ENCODE measurements around the gene CHM. TPM values are rescaled to one million over a fixed set of nuclear protein-coding genes. Genes with fewer than 3 reads are reported as not detected.

CHM gene
- total and polyA plus RNA-seq, 2 of the 8 experiments (the other 6 are each of a cell fraction or from before 2014, with no cell fraction given): 8.6 to 15.5 TPM

GRCh38 chrX:86023811-86024210 lies 23.5 kb downstream of the CHM start:
- H2BK15ac ChIP-seq (ENCODE audit: low read length): no peak overlapping the region
- no peak overlapping the region for H2AK5ac ChIP-seq (ENCODE audit: low read depth, low read length)
- no peak overlapping the region for H3K27ac ChIP-seq (ENCODE audit: low read depth, low read length)
- H3K23ac ChIP-seq (ENCODE audit: insufficient read length): no peak overlapping the region
- H4K8ac ChIP-seq (ENCODE audit: extremely low read depth, insufficient read depth, low read length): no peak overlapping the region
- no peak overlapping the region for H2BK12ac ChIP-seq (ENCODE audit: low read depth, low read length)
- no peak overlapping the region for H4K91ac ChIP-seq (replicated peaks; ENCODE audit: insufficient read length, low read length)
- no peak overlapping the region for H3K18ac ChIP-seq (ENCODE audit: extremely low read depth, low read length)
- TF ChIP-seq PHF8 (conservative IDR thresholded peaks at IDR 0.05; ENCODE audit: low read depth, low read length): no peak
- TF ChIP-seq TEAD4 (IDR thresholded peaks at IDR 0.05; ENCODE audit: low read depth, low read length): no peak
- TF ChIP-seq HDAC6 (IDR thresholded peaks at IDR 0.05; ENCODE audit: low read depth, low read length): no peak
- no peak for TF ChIP-seq GABPA (IDR thresholded peaks at IDR 0.05; ENCODE audit: borderline replicate concordance, insufficient read depth, low read length)
- TF ChIP-seq TAF1 (IDR thresholded peaks at IDR 0.05; ENCODE audit: low read depth, low read length): no peak
- TF ChIP-seq BACH1 (IDR thresholded peaks at IDR 0.05; ENCODE audit: low read length): no peak
- no peak for TF ChIP-seq CHD2 (IDR thresholded peaks at IDR 0.05; ENCODE audit: low read length)
- no peak for TF ChIP-seq SRF (IDR thresholded peaks at IDR 0.05; ENCODE audit: low read depth, low read length)
- TF ChIP-seq MAFK (IDR thresholded peaks at IDR 0.05; ENCODE audit: low read depth, low read length): no peak
- no peaks in the 10 kb centered on the region for H3K9me3 ChIP-seq (ENCODE audit: insufficient read depth in 2 of 2, low read depth in 1 of 2, low read length in 1 of 2)
- POLR2A ChIA-PET (ENCODE audit: partially characterized antibody): interaction anchor here (1.7 kb wide), 1 partner anchor 16 kb away, joined by 5 read pairs; no protein-coding TSS in a partner anchor
- no peak overlapping the region for H3K4ac ChIP-seq (replicated peaks; ENCODE audit: insufficient read length, low read depth, low read length)
- CTCF ChIA-PET (ENCODE audit: partially characterized antibody): interaction anchor here (0.6 kb wide), 1 partner anchor 401 kb away, joined by 4 read pairs; no protein-coding TSS in a partner anchor
- no peaks in the 10 kb centered on the region; a peak in 1 of 8 replicates for H3K36me3 ChIP-seq (ENCODE audit: control insufficient read depth in 2 of 4, insufficient read depth in 4 of 4, low read length in 3 of 4)
- no peak for FAIRE-seq
- H2BK5ac ChIP-seq (ENCODE audit: low read depth, low read length): no peak overlapping the region
- H3K79me1 ChIP-seq (ENCODE audit: low read depth, low read length): no peaks in the 10 kb centered on the region
- DNase-seq (ENCODE audit: low read depth in 1 of 2, low spot score in 2 of 2): no peak
- no peak overlapping the region for H3K56ac ChIP-seq (replicated peaks; ENCODE audit: insufficient read length, low read depth, low read length)
- H3K4me3 ChIP-seq (ENCODE audit: extremely low read depth in 1 of 4, insufficient read depth in 2 of 4, low read depth in 3 of 4, low read length in 4 of 4): no peak overlapping the region
- H3K14ac ChIP-seq (ENCODE audit: insufficient read length): no peak overlapping the region
- H3K79me2 ChIP-seq (ENCODE audit: control insufficient read depth in 1 of 2, insufficient read depth in 2 of 2, low read length in 2 of 2): peaks cover 0 to 5% of the 10 kb centered on the region in 2 experiments; a peak in 1 of 4 replicates
- H2BK20ac ChIP-seq (ENCODE audit: low read length): no peak overlapping the region
- no peak overlapping the region for H2BK120ac ChIP-seq (replicated peaks; ENCODE audit: low read depth, low read length)
- no peaks in the 10 kb centered on the region for H3K27me3 ChIP-seq (replicated peaks in 1 of 4; ENCODE audit: control insufficient read depth in 3 of 4, extremely low read depth in 1 of 4, insufficient read depth in 3 of 4, low read length in 3 of 4)
- no peaks in the 10 kb centered on the region for H3K4me1 ChIP-seq (replicated peaks in 1 of 4; ENCODE audit: control insufficient read depth in 3 of 4, insufficient read depth in 4 of 4, low read length in 3 of 4)
- no peak overlapping the region for H3K9ac ChIP-seq (replicated peaks in 1 of 4; ENCODE audit: extremely low read depth in 1 of 4, low read depth in 3 of 4, low read length in 3 of 4)
- no peaks in the 10 kb centered on the region for H4K20me1 ChIP-seq (replicated peaks in 1 of 2; ENCODE audit: control insufficient read depth in 1 of 2, insufficient read depth in 2 of 2, low read length in 2 of 2)
- H4K5ac ChIP-seq (ENCODE audit: insufficient read length, low read depth, low read length): no peak overlapping the region
- no peak overlapping the region for H3K4me2 ChIP-seq (ENCODE audit: insufficient read depth in 1 of 2, low read depth in 2 of 2, low read length in 2 of 2)
- no peaks in the 10 kb centered on the region for H3K23me2 ChIP-seq (ENCODE audit: low read depth, low read length)
- no peak overlapping the region for H2AFZ ChIP-seq (ENCODE audit: low read length)
